Right lobe of liver (tissue), 6 donors: Measurements from ENCODE around the gene PLCB2. TPM values are rescaled to one million over a fixed set of nuclear protein-coding genes. Genes with fewer than 3 reads are reported as not detected.

Experiments
- ATAC-seq, 4 donors: fragments of 200-7000 bp; cut with Tn5 transposase; one replicate each; pipeline ENCODE4 v1.9.1; 2020; ENCODE audit warnings: mild to moderate bottlenecking in 4 of 4, moderate library complexity in 4 of 4
- DNase-seq, 3 donors: peaks; one replicate each; pipeline ENCODE4 v3.0.0-alpha.2; 2020
- H3K27ac ChIP-seq, 3 donors: fragments of 200-600 bp; one replicate each; pipeline ENCODE4 v1.8.0; 2022
- H3K27me3 ChIP-seq, 2 donors: fragments of 200-600 bp; one replicate each; pipeline ENCODE4 v1.8.0; 2022
- H3K36me3 ChIP-seq, 4 donors: fragments of 200-600 bp; sonication (generic) in 1 of 4; one replicate each; pipeline versions ENCODE4 v1.5.1 to v1.8.0; 2017 to 2022; ENCODE audit warnings: control low read depth in 1 of 4
- H3K4me1 ChIP-seq, 4 donors: fragments of 200-600 bp; sonication (generic) in 1 of 4; one replicate each; pipeline versions ENCODE4 v1.5.1 to v1.8.0; 2017 to 2022; ENCODE audit warnings: control low read depth in 1 of 4
- H3K4me3 ChIP-seq, 3 donors: fragments of 200-600 bp; one replicate each; pipeline ENCODE4 v1.8.0; 2022
- H3K9me3 ChIP-seq, 4 donors: fragments of 200-600 bp; sonication (generic) in 1 of 4; one replicate each; pipeline versions ENCODE4 v1.5.1 to v1.8.0; 2017 to 2022; ENCODE audit warnings: control low read depth in 1 of 4
- POLR2A ChIP-seq: fragments of 450-650 bp; IDR thresholded peaks from one replicate; pipeline ENCODE4 v1.6.1; 2017; ENCODE audit warnings: antibody characterized with exemption, mild to moderate bottlenecking
- WGBS: methylation state at CpG from one replicate; pipeline ENCODE4 v1.1.6; 2018; ENCODE audit warnings: low coverage, low lambda C conversion rate; ENCODE audit not compliant: insufficient coverage; ENCODE audit errors: missing lambda C conversion rate; 5-methylcytosine and 5-hydroxymethylcytosine counted together
- intact Hi-C, 2 donors: fragments of 100-400 bp; cut with DNase I; formaldehyde crosslinking; loops; one replicate each; pipeline versions ENCODE4 v1.11.2 to v1.14.1; 2022
- total RNA-seq, 6 experiments: library from RNA; depleted of rRNA in 2 of 6; stranded (reverse); fragments of >200 nt in 2 of 6; fragmentation: NEBNext Ultra II Directional in 3 of 6; extraction: Animal tissue kit (Norgen Biotek cat#: 25700) in 3 of 6; gene quantifications; one replicate each; pipeline versions ENCODE4 v1.1.0 to v1.2.4, GENCODE V29; 2016 to 2023
- TF ChIP-seq, protein P1 (sequence below), 4 donors: fragments of 200-600 bp in 3 of 4; fragments of 450-650 bp in 1 of 4; IDR thresholded peaks; one replicate each; pipeline versions ENCODE4 v1.5.1 to v1.8.0; 2016 to 2022; ENCODE audit warnings: antibody characterized with exemption in 4 of 4, mild to moderate bottlenecking in 2 of 4
- donor health status: DM: no; HTN: yes; CAD: no.
- donor health status: DM: no; HTN: no; CAD: no.
- donor health status: DM: no; HTN: no; CAD: no.
- donor health status: DM: no; HTN: yes; CAD: no.
- donor health status: DM: no; HTN: yes; CAD: no.

Gene PLCB2
- total RNA-seq, 6 experiments from 2014 or later: 5.0 to 18.0 (median 7.2) TPM

DNA sequence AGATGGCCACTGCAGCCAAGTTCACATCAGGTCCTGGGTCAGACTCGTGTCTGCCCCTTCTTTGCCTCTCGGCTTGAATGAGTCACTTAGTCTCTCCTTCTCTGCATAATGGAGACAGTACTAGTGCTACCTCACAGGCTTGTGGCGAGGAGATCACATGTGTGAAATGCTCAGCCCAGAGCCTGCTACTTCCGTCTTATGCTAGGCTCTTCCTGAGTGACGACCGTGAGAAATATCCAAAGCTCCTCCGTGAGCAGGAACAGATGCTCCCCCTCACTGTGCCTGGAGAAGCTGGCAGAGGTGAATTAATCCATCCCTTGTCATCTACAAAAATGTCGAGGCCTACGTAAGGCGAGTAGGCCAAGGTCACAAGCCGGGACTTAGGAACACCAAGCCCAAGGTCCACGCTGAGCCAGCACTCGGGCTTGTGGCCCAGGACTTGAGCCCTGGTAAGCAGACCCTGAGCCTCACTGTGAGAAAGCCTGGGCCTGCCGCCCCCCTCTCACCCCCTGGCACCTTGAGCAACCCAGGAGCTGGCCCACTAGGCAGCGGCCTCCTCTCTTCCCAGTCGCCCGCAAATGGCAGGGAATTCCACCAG lies 51.0 kb downstream of the PLCB2 start:
- 75% methylated on average over 6 of the region's 17 CpGs for WGBS
- Histone ChIP-seq H3K27ac (no peak overlapping the region), H3K9me3 (no peaks in the 10 kb centered on the region), H3K4me3 (no peak overlapping the region), H3K27me3 (peaks cover 0 to 17% of the 10 kb centered on the region in 2 donors), H3K4me1 (peaks cover 0 to 14% (median 5%) of the 10 kb centered on the region in 4 donors), H3K36me3 (no peaks in the 10 kb centered on the region)
- TF ChIP-seq, protein P1, sequence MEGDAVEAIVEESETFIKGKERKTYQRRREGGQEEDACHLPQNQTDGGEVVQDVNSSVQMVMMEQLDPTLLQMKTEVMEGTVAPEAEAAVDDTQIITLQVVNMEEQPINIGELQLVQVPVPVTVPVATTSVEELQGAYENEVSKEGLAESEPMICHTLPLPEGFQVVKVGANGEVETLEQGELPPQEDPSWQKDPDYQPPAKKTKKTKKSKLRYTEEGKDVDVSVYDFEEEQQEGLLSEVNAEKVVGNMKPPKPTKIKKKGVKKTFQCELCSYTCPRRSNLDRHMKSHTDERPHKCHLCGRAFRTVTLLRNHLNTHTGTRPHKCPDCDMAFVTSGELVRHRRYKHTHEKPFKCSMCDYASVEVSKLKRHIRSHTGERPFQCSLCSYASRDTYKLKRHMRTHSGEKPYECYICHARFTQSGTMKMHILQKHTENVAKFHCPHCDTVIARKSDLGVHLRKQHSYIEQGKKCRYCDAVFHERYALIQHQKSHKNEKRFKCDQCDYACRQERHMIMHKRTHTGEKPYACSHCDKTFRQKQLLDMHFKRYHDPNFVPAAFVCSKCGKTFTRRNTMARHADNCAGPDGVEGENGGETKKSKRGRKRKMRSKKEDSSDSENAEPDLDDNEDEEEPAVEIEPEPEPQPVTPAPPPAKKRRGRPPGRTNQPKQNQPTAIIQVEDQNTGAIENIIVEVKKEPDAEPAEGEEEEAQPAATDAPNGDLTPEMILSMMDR (IDR thresholded peaks at IDR 0.05): no peak
- TF ChIP-seq POLR2A: no peak
- intact Hi-C loops: no loop called here
- DNase-seq (no peak), ATAC-seq (peak in 2 of 4 donors; percentile 35 to 51)

DNA sequence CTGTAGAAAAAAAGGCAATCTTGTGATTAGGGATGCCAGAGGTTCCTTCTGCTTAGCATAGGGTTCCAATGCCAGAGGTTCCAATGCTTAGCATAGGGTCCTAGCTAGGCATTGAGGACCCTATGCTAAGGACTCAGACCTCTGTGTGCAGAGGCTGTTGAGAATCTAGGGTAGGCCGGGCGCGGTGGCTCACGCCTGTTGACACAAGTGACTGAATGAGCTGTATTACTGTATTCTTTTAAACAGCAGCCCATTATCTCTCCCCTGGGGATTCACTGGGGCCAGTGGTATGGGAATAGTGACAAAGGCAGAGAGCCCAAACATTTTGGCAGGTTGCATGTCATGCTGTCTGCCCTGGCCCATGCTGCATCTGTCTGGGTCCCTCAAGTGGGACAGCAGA lies 52.7 kb downstream of the PLCB2 start:
- DNase-seq: peak in 1 of 3 donors; percentile 31
- ATAC-seq: no peak
- H3K4me3 ChIP-seq: no peak overlapping the region
- H3K27ac ChIP-seq: no peak overlapping the region
- intact Hi-C loops: no loop called here
- no CpG with 5 or more reads among the region's 4 CpGs for WGBS
- no peaks in the 10 kb centered on the region for H3K36me3 ChIP-seq
- peaks cover 0 to 17% of the 10 kb centered on the region in 2 donors for H3K27me3 ChIP-seq
- TF ChIP-seq, protein P1 (IDR thresholded peaks at IDR 0.05): no peak
- no peak for TF ChIP-seq POLR2A
- H3K4me1 ChIP-seq: peaks cover 0 to 14% (median 5%) of the 10 kb centered on the region in 4 donors
- no peaks in the 10 kb centered on the region for H3K9me3 ChIP-seq

- no peak for TF ChIP-seq POLR2A
- TF ChIP-seq, protein P1 (IDR thresholded peaks at IDR 0.05): no peak
- Histone ChIP-seq H3K27me3 (peaks cover 0 to 17% of the 10 kb centered on the region in 2 donors), H3K27ac (no peak overlapping the region), H3K4me1 (peaks cover 0 to 14% (median 5%) of the 10 kb centered on the region in 4 donors), H3K36me3 (no peaks in the 10 kb centered on the region), H3K4me3 (no peak overlapping the region), H3K9me3 (no peaks in the 10 kb centered on the region)
- no peak for ATAC-seq
- intact Hi-C loops: no loop called here
- WGBS: 53% methylated on average over 2 of the region's 3 CpGs
- DNase-seq: peak in 1 of 3 donors; percentile 8
Measured at GRCh38 chr15:40254452-40254851, 53.3 kb downstream of the PLCB2 start.

- TF ChIP-seq POLR2A: no peak
- TF ChIP-seq, protein P1 (IDR thresholded peaks at IDR 0.05): no peak
- intact Hi-C loops: no loop called here
- peak overlapping the region; percentile 42 to 51 (median 44) for H3K4me3 ChIP-seq
- peaks cover 0 to 17% of the 10 kb centered on the region in 2 donors for H3K27me3 ChIP-seq
- peak in 1 of 3 donors; percentile 47 for DNase-seq
- H3K9me3 ChIP-seq: no peaks in the 10 kb centered on the region
- H3K36me3 ChIP-seq: no peaks in the 10 kb centered on the region
- 47% methylated on average over 14 of the region's 28 CpGs for WGBS
- H3K27ac ChIP-seq: no peak overlapping the region
- no peak for ATAC-seq
- peaks cover 0 to 14% (median 5%) of the 10 kb centered on the region in 4 donors for H3K4me1 ChIP-seq
Measured at GRCh38 chr15:40253167-40253790, 54.5 kb downstream of the PLCB2 start.
